Inflammatory macrophage (primary cell): ENCODE measurements around the gene CDK2AP2.

Experiments used
- DNase-seq, 2 donors: peaks; one replicate each; pipeline ENCODE4 v3.0.0-alpha.2; 2020 to 2022

CDK2AP2 gene

GRCh38 chr11:67503119-67504004, 4.6 kb downstream of the CDK2AP2 start:
- DNase-seq = no peak

- DNase-seq = no peak
These were observed 5.5 kb downstream of the CDK2AP2 start for GRCh38 chr11:67502328-67502979.

- DNase-seq = no peak
These were observed 6.1 kb downstream of the CDK2AP2 start for GRCh38 chr11:67501854-67502253.

- DNase-seq = peak; percentile 54 to 65
These were observed 6.9 kb downstream of the CDK2AP2 start for GRCh38 chr11:67500831-67501715.

GRCh38 chr11:67500484-67500821, 7.5 kb downstream of the CDK2AP2 start:
- DNase-seq = no peak

GRCh38 chr11:67499808-67500483, 8.0 kb downstream of the CDK2AP2 start:
- no peak for DNase-seq

GRCh38 chr11:67498544-67498972, 9.4 kb downstream of the CDK2AP2 start:
- no peak for DNase-seq

- no peak for DNase-seq
These were observed 10.2 kb downstream of the CDK2AP2 start for GRCh38 chr11:67497656-67498291.

- DNase-seq = no peak
These were observed 11.8 kb downstream of the CDK2AP2 start for GRCh38 chr11:67496113-67496512.

- DNase-seq = no peak
These were observed 12.5 kb downstream of the CDK2AP2 start for GRCh38 chr11:67495234-67496005.

- DNase-seq = no peak
These were observed 13.4 kb downstream of the CDK2AP2 start for GRCh38 chr11:67494371-67495233.

- DNase-seq = no peak
These were observed 14.2 kb downstream of the CDK2AP2 start for GRCh38 chr11:67493548-67494370.

- no peak for DNase-seq
These were observed 15.0 kb downstream of the CDK2AP2 start for GRCh38 chr11:67492801-67493547.

- no peak for DNase-seq
These were observed 15.8 kb downstream of the CDK2AP2 start for GRCh38 chr11:67492069-67492727.

- DNase-seq = no peak
These were observed 16.5 kb downstream of the CDK2AP2 start for GRCh38 chr11:67491276-67492068.

- no peak for DNase-seq
These were observed 17.3 kb downstream of the CDK2AP2 start for GRCh38 chr11:67490727-67491065.
